Caco-2 (cell line): ENCODE data around the gene SRPK2. TPM values are rescaled to one million over a fixed set of nuclear protein-coding genes. Genes with fewer than 3 reads are reported as not detected.

Experiments used
- BruUV-seq: library from RNA; stranded (reverse); fragments of 400-500 nt; replicated peaks from 2 replicates; lab custom pipeline; 2021; lab: Mats Ljungman, UMichigan
- CTCF ChIA-PET: fragments of 300-600 bp; sonication (Branson Sonifier 250); formaldehyde crosslinking; loops from one replicate; lab custom pipeline; 2022; ENCODE audit warnings: antibody characterized with exemption; lab: Charles Lee
- POLR2A ChIA-PET: fragments of 300-600 bp; sonication (Branson Sonifier 250); formaldehyde crosslinking; loops from one replicate; lab custom pipeline; 2022; ENCODE audit warnings: antibody characterized with exemption; lab: Charles Lee
- DNase-seq, 2 experiments: peaks; one replicate each; pipeline versions ENCODE4 v3.0.0 to v3.0.0-alpha.2; 2020 to 2022
- H3K27me3 ChIP-seq: replicated peaks from 2 replicates; pipeline ENCODE4 v1.6.0; 2011; ENCODE audit warnings: low read length; ENCODE audit not compliant: control insufficient read depth, insufficient read depth
- H3K36me3 ChIP-seq: 2 replicates; pipeline ENCODE4 v1.5.1; 2011; ENCODE audit warnings: low read length; ENCODE audit not compliant: control insufficient read depth, insufficient read depth
- H3K4me1 ChIP-seq: fragments of 250-450 bp; sonication (Bioruptor Pico); 2 replicates; pipeline ENCODE4 v1.5.1; 2020; ENCODE audit warnings: mild to moderate bottlenecking
- H3K4me3 ChIP-seq: 2 replicates; pipeline ENCODE4 v1.5.1; 2011; ENCODE audit warnings: low read depth, mild to moderate bottlenecking, control low read depth, low read length
- H3K9me3 ChIP-seq: fragments of 250-450 bp; sonication (Bioruptor Pico); 2 replicates; pipeline ENCODE4 v1.5.1; 2020; ENCODE audit warnings: mild to moderate bottlenecking, moderate library complexity
- H3K27ac Mint-ChIP-seq: one replicate; pipeline ENCODE4 v1.8.0; 2022; ENCODE audit warnings: mixed read lengths; ENCODE audit not compliant: unreplicated experiment
- H3K27me3 Mint-ChIP-seq: one replicate; pipeline ENCODE4 v1.8.0; 2022; ENCODE audit warnings: mixed read lengths; ENCODE audit not compliant: insufficient read depth, unreplicated experiment
- H3K36me3 Mint-ChIP-seq: one replicate; pipeline ENCODE4 v1.8.0; 2022; ENCODE audit warnings: mild to moderate bottlenecking, mixed read lengths; ENCODE audit not compliant: insufficient read depth, unreplicated experiment
- H3K4me1 Mint-ChIP-seq: one replicate; pipeline ENCODE4 v1.8.0; 2022; ENCODE audit warnings: low read depth, mixed read lengths; ENCODE audit not compliant: unreplicated experiment
- H3K4me3 Mint-ChIP-seq: one replicate; pipeline ENCODE4 v1.8.0; 2022; ENCODE audit warnings: mild to moderate bottlenecking, moderate library complexity, mixed read lengths; ENCODE audit not compliant: unreplicated experiment
- H3K9me3 Mint-ChIP-seq: one replicate; pipeline ENCODE4 v1.8.0; 2022; ENCODE audit warnings: mixed read lengths; ENCODE audit not compliant: unreplicated experiment
- intact Hi-C: fragments of 100-400 bp; cut with micrococcal nuclease; formaldehyde crosslinking; loops from one replicate; pipeline ENCODE4 v1.10.0; 2022; ENCODE audit not compliant: unreplicated experiment
- total RNA-seq: library from RNA; stranded (reverse); gene quantifications from 2 replicates; pipeline ENCODE4 v1.2.3, GENCODE V29; 2022
- TF ChIP-seq, protein P1 (sequence below), 2 experiments: fragments of 200-600 bp in 1 of 2; IDR thresholded peaks; 1 replicate in 1 of 2; 2 replicates in 1 of 2; pipeline versions ENCODE4 v1.5.1 to v1.8.0; 2011 to 2022; ENCODE audit warnings: antibody characterized with exemption in 1 of 2, control low read depth in 1 of 2, inconsistent platforms in 1 of 2, low read depth in 1 of 2, low read length in 1 of 2, mild to moderate bottlenecking in 1 of 2, moderate library complexity in 1 of 2; ENCODE audit not compliant: insufficient read depth in 1 of 2, severe bottlenecking in 1 of 2, unreplicated experiment in 1 of 2

The SRPK2 gene
- total RNA-seq, 1 experiment from 2014 or later = 39.9 TPM

DNA sequence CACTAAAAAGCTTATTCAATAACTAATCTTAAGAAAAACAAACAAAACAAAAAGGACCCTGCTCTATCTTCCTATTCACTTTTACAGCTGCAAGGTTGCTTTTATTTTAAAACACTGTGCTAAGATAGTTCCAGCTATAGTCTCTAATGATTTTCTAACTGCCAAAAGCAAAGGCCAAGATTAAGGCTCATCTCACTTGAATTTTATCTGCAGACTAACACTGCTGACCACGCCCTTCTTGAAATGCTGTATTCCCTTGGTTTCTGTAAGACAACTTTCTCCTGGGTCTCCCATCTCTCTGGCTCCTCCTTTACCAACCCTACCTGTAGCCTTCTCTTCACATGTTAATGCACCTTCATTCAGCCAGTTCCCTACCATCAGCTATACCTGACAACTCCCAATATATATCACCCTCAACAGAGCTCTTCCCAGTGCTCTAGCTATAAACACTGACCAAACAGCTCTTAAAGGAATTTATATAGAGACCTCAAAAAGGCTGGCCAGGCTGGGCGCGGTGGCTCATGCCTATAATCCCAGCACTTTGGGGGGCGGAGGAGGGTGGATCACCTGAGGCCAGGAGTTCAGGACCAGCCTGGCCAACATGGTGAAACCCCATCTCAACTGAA lies 11.7 kb downstream of the SRPK2 start:
- no TSS peak for BruUV-seq
- Mint-ChIP-seq H3K36me3 (peaks cover 6% of the 10 kb centered on the region), H3K4me3 (no peak overlapping the region), H3K27me3 (no peaks in the 10 kb centered on the region), H3K9me3 (peaks cover 10% of the 10 kb centered on the region), H3K27ac (no peak overlapping the region), H3K4me1 (peaks cover 25% of the 10 kb centered on the region)
- no peaks in the 10 kb centered on the region for H3K27me3 ChIP-seq
- CTCF ChIA-PET = interaction anchor here (0.6 kb wide), 1 partner anchor 68 kb away, joined by 3 read pairs; no protein-coding TSS in a partner anchor
- intact Hi-C loops = no loop called here
- H3K9me3 ChIP-seq = no peaks in the 10 kb centered on the region
- no peak for DNase-seq
- peaks cover 4% of the 10 kb centered on the region; the same call in 1 of the 2 replicates for H3K4me1 ChIP-seq
- TF ChIP-seq, protein P1, sequence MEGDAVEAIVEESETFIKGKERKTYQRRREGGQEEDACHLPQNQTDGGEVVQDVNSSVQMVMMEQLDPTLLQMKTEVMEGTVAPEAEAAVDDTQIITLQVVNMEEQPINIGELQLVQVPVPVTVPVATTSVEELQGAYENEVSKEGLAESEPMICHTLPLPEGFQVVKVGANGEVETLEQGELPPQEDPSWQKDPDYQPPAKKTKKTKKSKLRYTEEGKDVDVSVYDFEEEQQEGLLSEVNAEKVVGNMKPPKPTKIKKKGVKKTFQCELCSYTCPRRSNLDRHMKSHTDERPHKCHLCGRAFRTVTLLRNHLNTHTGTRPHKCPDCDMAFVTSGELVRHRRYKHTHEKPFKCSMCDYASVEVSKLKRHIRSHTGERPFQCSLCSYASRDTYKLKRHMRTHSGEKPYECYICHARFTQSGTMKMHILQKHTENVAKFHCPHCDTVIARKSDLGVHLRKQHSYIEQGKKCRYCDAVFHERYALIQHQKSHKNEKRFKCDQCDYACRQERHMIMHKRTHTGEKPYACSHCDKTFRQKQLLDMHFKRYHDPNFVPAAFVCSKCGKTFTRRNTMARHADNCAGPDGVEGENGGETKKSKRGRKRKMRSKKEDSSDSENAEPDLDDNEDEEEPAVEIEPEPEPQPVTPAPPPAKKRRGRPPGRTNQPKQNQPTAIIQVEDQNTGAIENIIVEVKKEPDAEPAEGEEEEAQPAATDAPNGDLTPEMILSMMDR (IDR thresholded peaks at IDR 0.05; ENCODE audit: insufficient read depth in 1 of 2, low read depth in 1 of 2, low read length in 1 of 2, severe bottlenecking in 1 of 2, unreplicated experiment in 1 of 2) = no peak
- no peak overlapping the region for H3K4me3 ChIP-seq
- POLR2A ChIA-PET = no interaction called here
- H3K36me3 ChIP-seq = no peaks in the 10 kb centered on the region

DNA sequence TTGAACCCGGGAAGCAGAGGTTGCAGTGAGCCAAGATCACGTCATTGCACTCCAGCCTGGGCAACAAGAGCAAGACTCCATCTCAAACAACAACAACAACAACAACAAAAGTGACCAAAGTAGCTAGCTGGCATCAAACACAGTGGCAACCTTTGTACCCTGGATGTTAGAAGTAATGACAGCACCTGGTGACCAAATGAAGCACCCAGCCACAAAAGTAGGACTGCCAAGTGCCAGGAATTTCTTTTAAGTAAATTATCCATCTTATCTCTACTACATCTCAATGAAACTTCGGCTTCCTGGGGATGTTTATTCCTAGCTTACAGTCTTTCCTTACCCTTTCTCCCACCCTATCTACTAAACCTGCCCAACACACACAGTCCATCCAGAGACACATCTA lies 18.8 kb downstream of the SRPK2 start:
- no peaks in the 10 kb centered on the region for H3K4me1 Mint-ChIP-seq
- DNase-seq = no peak
- Histone ChIP-seq H3K9me3 (no peaks in the 10 kb centered on the region), H3K36me3 (no peaks in the 10 kb centered on the region), H3K27me3 (no peaks in the 10 kb centered on the region), H3K4me3 (no peak overlapping the region), H3K4me1 (peaks cover 15% of the 10 kb centered on the region)
- CTCF ChIA-PET = no interaction called here
- no peak overlapping the region for H3K4me3 Mint-ChIP-seq
- H3K27ac Mint-ChIP-seq = no peak overlapping the region
- TF ChIP-seq, protein P1 (IDR thresholded peaks at IDR 0.05; ENCODE audit: insufficient read depth in 1 of 2, low read depth in 1 of 2, low read length in 1 of 2, severe bottlenecking in 1 of 2, unreplicated experiment in 1 of 2) = no peak
- H3K9me3 Mint-ChIP-seq = no peaks in the 10 kb centered on the region
- no TSS peak for BruUV-seq
- POLR2A ChIA-PET = no interaction called here
- H3K36me3 Mint-ChIP-seq = peaks cover 8% of the 10 kb centered on the region
- intact Hi-C loops = no loop called here
- no peaks in the 10 kb centered on the region for H3K27me3 Mint-ChIP-seq

DNA sequence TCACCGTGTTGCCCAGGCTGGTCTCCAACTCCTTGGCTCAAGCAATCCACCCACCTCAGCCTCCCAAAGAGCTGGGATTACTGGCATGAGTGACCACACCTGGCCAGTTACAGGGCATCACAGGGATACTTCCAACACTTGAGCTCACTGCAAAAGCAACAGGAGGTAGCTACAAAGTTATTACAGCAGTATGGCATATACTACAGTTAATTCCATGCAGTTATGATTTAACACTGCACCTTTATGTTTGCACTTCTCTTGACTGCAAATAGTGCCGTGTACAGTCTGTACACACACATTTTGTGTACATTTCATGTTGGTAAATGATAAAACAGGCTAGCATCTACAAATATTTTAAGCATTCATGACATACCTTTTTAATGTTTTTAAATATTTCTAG lies 21.3 kb downstream of the SRPK2 start:
- Histone ChIP-seq H3K36me3 (no peaks in the 10 kb centered on the region), H3K27me3 (no peaks in the 10 kb centered on the region), H3K4me1 (peaks cover 15% of the 10 kb centered on the region), H3K9me3 (no peaks in the 10 kb centered on the region), H3K4me3 (no peak overlapping the region)
- H3K27me3 Mint-ChIP-seq = no peaks in the 10 kb centered on the region
- H3K4me3 Mint-ChIP-seq = no peak overlapping the region
- BruUV-seq = no TSS peak
- peaks cover 8% of the 10 kb centered on the region for H3K36me3 Mint-ChIP-seq
- ChIA-PET POLR2A (no interaction called here), CTCF (no interaction called here)
- no peaks in the 10 kb centered on the region for H3K4me1 Mint-ChIP-seq
- H3K27ac Mint-ChIP-seq = no peak overlapping the region
- DNase-seq = no peak
- intact Hi-C loops = no loop called here
- TF ChIP-seq, protein P1 (IDR thresholded peaks at IDR 0.05; ENCODE audit: insufficient read depth in 1 of 2, low read depth in 1 of 2, low read length in 1 of 2, severe bottlenecking in 1 of 2, unreplicated experiment in 1 of 2) = no peak
- no peaks in the 10 kb centered on the region for H3K9me3 Mint-ChIP-seq
